Measurements from ENCODE around the gene ENPP6.

Gene ENPP6

GRCh38 chr4:184217634-184218033 is at the start of gene ENPP6:
TSS of gene ENPP6 (minus strand) at chr4:184217873. CDS start at chr4:184217819, 54 bp downstream.
- DNase-seq, result no peak

- DNase-seq, result no peak
Measured at GRCh38 chr4:184267206-184267608, 49.5 kb upstream of the ENPP6 start.

GRCh38 chr4:184265546-184266351 is 48.1 kb upstream of the ENPP6 start:
- DNase-seq, result peak; percentile 78

GRCh38 chr4:184263910-184264732 is 46.4 kb upstream of the ENPP6 start:
- DNase-seq, result peak; percentile 96

GRCh38 chr4:184263461-184263860 is 45.8 kb upstream of the ENPP6 start:
- DNase-seq, result no peak

- DNase-seq, result no peak
Measured at GRCh38 chr4:184262901-184263300, 45.2 kb upstream of the ENPP6 start.

GRCh38 chr4:184261246-184261645 is 43.6 kb upstream of the ENPP6 start:
- no peak for DNase-seq

- DNase-seq, result no peak
Measured at GRCh38 chr4:184259866-184260265, 42.2 kb upstream of the ENPP6 start.

- no peak for DNase-seq
Measured at GRCh38 chr4:184259081-184259480, 41.4 kb upstream of the ENPP6 start.

GRCh38 chr4:184255871-184256642 is 38.4 kb upstream of the ENPP6 start:
- DNase-seq, result no peak

GRCh38 chr4:184255361-184255760 is 37.7 kb upstream of the ENPP6 start:
- no peak for DNase-seq

GRCh38 chr4:184253072-184253420 is 35.4 kb upstream of the ENPP6 start:
- no peak for DNase-seq

GRCh38 chr4:184252136-184253071 is 34.7 kb upstream of the ENPP6 start:
- DNase-seq, result no peak

GRCh38 chr4:184251670-184251980 is 34.0 kb upstream of the ENPP6 start:
- DNase-seq, result no peak

GRCh38 chr4:184250795-184251669 is 33.4 kb upstream of the ENPP6 start:
- DNase-seq, result peak; percentile 69

- no peak for DNase-seq
Measured at GRCh38 chr4:184248216-184248615, 30.5 kb upstream of the ENPP6 start.

- no peak for DNase-seq
Measured at GRCh38 chr4:184247421-184247820, 29.7 kb upstream of the ENPP6 start.

- DNase-seq, result no peak
Measured at GRCh38 chr4:184246426-184246825, 28.8 kb upstream of the ENPP6 start.

GRCh38 chr4:184238072-184238745 is 20.5 kb upstream of the ENPP6 start:
- no peak for DNase-seq

GRCh38 chr4:184237612-184238011 is 19.9 kb upstream of the ENPP6 start:
- peak; percentile 84 for DNase-seq

- no peak for DNase-seq
Measured at GRCh38 chr4:184235526-184235925, 17.9 kb upstream of the ENPP6 start.
